DOHH2 (cell line): Measurements from ENCODE around the gene AGBL5.

Experiments used
- CTCF ChIP-seq: fragments of 200-600 bp; sonication (generic); IDR thresholded peaks from one replicate; pipeline ENCODE4 v1.5.1; 2014; ENCODE audit warnings: antibody characterized with exemption, mild to moderate bottlenecking, low read depth, low read length; ENCODE audit not compliant: poor library complexity, severe bottlenecking
- EZH2phosphoT487 ChIP-seq: fragments of 200-600 bp; sonication (generic); IDR thresholded peaks from 2 replicates; pipeline ENCODE4 v1.6.1; 2017; ENCODE audit warnings: borderline replicate concordance, mild to moderate bottlenecking, antibody characterized with exemption, low read length, moderate library complexity, mixed read lengths

GRCh38 chr2:27082773-27083409 lies 31.4 kb downstream of the AGBL5 start:
- TF ChIP-seq CTCF (no peak), EZH2phosphoT487 (no peak)
